ENCODE measurements around the gene PCDH9.

DNA sequence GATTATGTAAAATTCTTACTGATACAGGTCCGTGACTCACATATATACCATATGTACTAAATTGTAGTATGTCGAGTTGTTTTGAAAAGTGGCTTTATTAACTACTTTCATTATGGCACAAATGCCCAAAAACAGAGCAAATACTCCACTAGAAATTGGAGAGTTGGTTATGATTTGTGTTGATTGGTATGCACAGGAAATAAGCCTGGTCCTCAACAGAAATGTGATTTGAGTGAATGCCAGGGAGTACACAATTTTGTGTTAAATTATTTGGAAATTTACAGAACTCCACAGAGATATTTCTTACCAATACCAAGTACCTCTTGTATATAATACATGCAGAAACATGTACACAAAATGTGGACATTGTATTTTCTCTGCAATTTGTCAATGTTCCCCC, 676.7 kb downstream of the PCDH9 start:
- TF ChIP-seq, protein P1, sequence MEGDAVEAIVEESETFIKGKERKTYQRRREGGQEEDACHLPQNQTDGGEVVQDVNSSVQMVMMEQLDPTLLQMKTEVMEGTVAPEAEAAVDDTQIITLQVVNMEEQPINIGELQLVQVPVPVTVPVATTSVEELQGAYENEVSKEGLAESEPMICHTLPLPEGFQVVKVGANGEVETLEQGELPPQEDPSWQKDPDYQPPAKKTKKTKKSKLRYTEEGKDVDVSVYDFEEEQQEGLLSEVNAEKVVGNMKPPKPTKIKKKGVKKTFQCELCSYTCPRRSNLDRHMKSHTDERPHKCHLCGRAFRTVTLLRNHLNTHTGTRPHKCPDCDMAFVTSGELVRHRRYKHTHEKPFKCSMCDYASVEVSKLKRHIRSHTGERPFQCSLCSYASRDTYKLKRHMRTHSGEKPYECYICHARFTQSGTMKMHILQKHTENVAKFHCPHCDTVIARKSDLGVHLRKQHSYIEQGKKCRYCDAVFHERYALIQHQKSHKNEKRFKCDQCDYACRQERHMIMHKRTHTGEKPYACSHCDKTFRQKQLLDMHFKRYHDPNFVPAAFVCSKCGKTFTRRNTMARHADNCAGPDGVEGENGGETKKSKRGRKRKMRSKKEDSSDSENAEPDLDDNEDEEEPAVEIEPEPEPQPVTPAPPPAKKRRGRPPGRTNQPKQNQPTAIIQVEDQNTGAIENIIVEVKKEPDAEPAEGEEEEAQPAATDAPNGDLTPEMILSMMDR (conservative IDR thresholded peaks at IDR 0.05 in 1 of 2, IDR thresholded peaks at IDR 0.05 in 1 of 2; ENCODE audit: extremely low read depth in 1 of 2, insufficient read depth in 1 of 2, low read depth in 1 of 2, low read length in 2 of 2): no peak
- no peak for TF ChIP-seq EZH2 (IDR thresholded peaks at IDR 0.05; ENCODE audit: borderline replicate concordance, low read length)

Data from mammary epithelial cell (primary cell).